ENCODE data around the gene STX18. TPM values are rescaled to one million over a fixed set of nuclear protein-coding genes. Genes with fewer than 3 reads are reported as not detected.

Gene STX18
- total and polyA plus RNA-seq, 10 of the 15 experiments (the other 5 are each of a cell fraction or from before 2014, with no cell fraction given), result 8.2 to 46.6 (median 31.1) TPM

GRCh38 chr4:4417886-4418285 lies 124.0 kb downstream of the STX18 start (continued):
- TF ChIP-seq CUX1 (IDR thresholded peaks at IDR 0.05; ENCODE audit: insufficient replicate concordance, low read depth, low read length) (no peak), YY1 (IDR thresholded peaks at IDR 0.05; ENCODE audit: low read depth, low read length) (no peak)

GRCh38 chr4:4416981-4417380 lies 124.9 kb downstream of the STX18 start:
- BruUV-seq (replicated peaks), result no TSS peak
- ChIA-PET POLR2A (no interaction called here), CTCF (no interaction called here), SMC1A (ENCODE audit: uncharacterized antibody, unreplicated experiment) (no interaction called here), RAD21 (ENCODE audit: unreplicated experiment) (no interaction called here)
- H3K4me2 ChIP-seq (ENCODE audit: control insufficient read depth, insufficient read depth), result no peak overlapping the region
- H3K4me1 ChIP-seq (ENCODE audit: control insufficient read depth, insufficient read depth, low read length), result no peaks in the 10 kb centered on the region
- H3K27ac ChIP-seq (ENCODE audit: control insufficient read depth, insufficient read depth), result no peak overlapping the region
- no peak overlapping the region for H3K4me3 ChIP-seq
- H4K20me1 ChIP-seq (ENCODE audit: control insufficient read depth, insufficient read depth), result no peaks in the 10 kb centered on the region
- ATAC-seq (no peak), DNase-seq (ENCODE audit: low read depth, low spot score) (no peak), FAIRE-seq (no peak)
- H3K79me2 ChIP-seq (ENCODE audit: control insufficient read depth, insufficient read depth, low read length), result no peaks in the 10 kb centered on the region
- H3K36me3 ChIP-seq (ENCODE audit: control insufficient read depth in 2 of 2, insufficient read depth in 2 of 2, low read length in 1 of 2), result peaks cover 8 to 12% of the 10 kb centered on the region in 2 experiments; a peak in 3 of 4 replicates
- no peak overlapping the region for H3K9ac ChIP-seq (ENCODE audit: control insufficient read depth, insufficient read depth, low read length)
- intact Hi-C loops (cut with micrococcal nuclease; ENCODE audit: unreplicated experiment), result no loop called here
- H2AFZ ChIP-seq (ENCODE audit: control insufficient read depth, low read depth, low read length), result no peak overlapping the region
- no peaks in the 10 kb centered on the region for H3K9me3 ChIP-seq (replicated peaks; ENCODE audit: control insufficient read depth, insufficient read depth, low read length)
- TF ChIP-seq NR2C2 (IDR thresholded peaks at IDR 0.05; ENCODE audit: borderline replicate concordance, control insufficient read depth, insufficient read length, low read depth) (no peak), NFYB (IDR thresholded peaks at IDR 0.05; ENCODE audit: insufficient read depth, low read depth, low read length) (no peak), ZZZ3 (IDR thresholded peaks at IDR 0.05; ENCODE audit: control insufficient read depth, insufficient read length, low read depth) (no peak), ASH2L (IDR thresholded peaks at IDR 0.05; ENCODE audit: borderline replicate concordance, low read depth) (no peak), IKZF2 (IDR thresholded peaks at IDR 0.05) (no peak), ATF7 (IDR thresholded peaks at IDR 0.05; ENCODE audit: low read depth) (no peak)
- 96% methylated on average over 11 of the region's 11 CpGs for WGBS (ENCODE audit: insufficient coverage, insufficient replicate concordance, low lambda C conversion rate, missing lambda C conversion rate)
- in situ Hi-C loops (cut with MboI), result no loop called here
- no peaks in the 10 kb centered on the region for H3K27me3 ChIP-seq (replicated peaks in 1 of 2; ENCODE audit: control insufficient read depth in 2 of 2, insufficient read depth in 2 of 2, low read length in 1 of 2)
